GM23338 (cell line): ENCODE results near the gene MFF. TPM values are rescaled to one million over a fixed set of nuclear protein-coding genes. Genes with fewer than 3 reads are reported as not detected.

ENCODE experiments used
- ATAC-seq: fragments of 200-7000 bp; cut with Tn5 transposase; 3 replicates; pipeline ENCODE4 v1.9.1; 2020
- DNase-seq: peaks from one replicate; pipeline ENCODE4 v3.0.0-alpha.2; 2015; ENCODE audit warnings: low spot score
- H2AFZ ChIP-seq: fragments of 200-600 bp; sonication (generic); 2 replicates; pipeline ENCODE4 v1.8.0; 2016; ENCODE audit warnings: antibody characterized with exemption, mild to moderate bottlenecking, moderate library complexity
- H3F3A ChIP-seq: fragments of 200-600 bp; sonication (generic); replicated peaks from 2 replicates; pipeline ENCODE4 v1.8.0; 2017; ENCODE audit warnings: antibody characterized with exemption, mixed run types, low read depth
- H3K27ac ChIP-seq: fragments of 200-600 bp; sonication (generic); 2 replicates; pipeline ENCODE4 v1.6.1; 2016; ENCODE audit warnings: low read depth
- H3K27me3 ChIP-seq: fragments of 200-600 bp; sonication (generic); 2 replicates; pipeline ENCODE4 v1.8.0; 2016; ENCODE audit warnings: mild to moderate bottlenecking, mixed run types, moderate library complexity; ENCODE audit not compliant: insufficient read depth
- H3K36me3 ChIP-seq: fragments of 200-600 bp; sonication (generic); 2 replicates; pipeline ENCODE4 v1.8.0; 2016; ENCODE audit warnings: mild to moderate bottlenecking; ENCODE audit not compliant: insufficient read depth
- H3K4me1 ChIP-seq: fragments of 200-600 bp; sonication (generic); 2 replicates; pipeline ENCODE4 v1.8.0; 2016; ENCODE audit warnings: mild to moderate bottlenecking, moderate library complexity; ENCODE audit not compliant: insufficient read depth
- H3K4me2 ChIP-seq: fragments of 200-600 bp; sonication (generic); 2 replicates; pipeline ENCODE4 v1.7.1; 2017; ENCODE audit warnings: mixed run types
- H3K4me3 ChIP-seq: fragments of 200-600 bp; sonication (generic); 2 replicates; pipeline ENCODE4 v1.6.1; 2016; ENCODE audit warnings: mixed run types
- H3K79me2 ChIP-seq: fragments of 200-600 bp; sonication (generic); replicated peaks from 2 replicates; pipeline ENCODE4 v1.8.0; 2017; ENCODE audit warnings: mild to moderate bottlenecking; ENCODE audit not compliant: insufficient read depth
- H3K9me2 ChIP-seq: fragments of 200-600 bp; sonication (generic); 2 replicates; pipeline ENCODE4 v1.8.0; 2017; ENCODE audit not compliant: insufficient read depth
- H4K20me1 ChIP-seq: fragments of 200-600 bp; sonication (generic); replicated peaks from 2 replicates; pipeline ENCODE4 v1.8.0; 2017; ENCODE audit warnings: mild to moderate bottlenecking; ENCODE audit not compliant: insufficient read depth
- H3K27ac Mint-ChIP-seq: 2 replicates; pipeline ENCODE4 v1.8.0; 2020; ENCODE audit warnings: inconsistent platforms, mild to moderate bottlenecking, moderate library complexity, mixed read lengths
- H3K27me3 Mint-ChIP-seq: 3 replicates; pipeline ENCODE4 v1.8.0; 2022; ENCODE audit warnings: low read depth, mild to moderate bottlenecking, moderate library complexity, mixed read lengths, inconsistent platforms; ENCODE audit not compliant: insufficient read depth, poor library complexity
- H3K36me3 Mint-ChIP-seq: 3 replicates; pipeline ENCODE4 v1.8.0; 2021; ENCODE audit warnings: low read depth, mild to moderate bottlenecking, inconsistent platforms, moderate library complexity, mixed read lengths
- H3K4me1 Mint-ChIP-seq: 3 replicates; pipeline ENCODE4 v1.8.0; 2020; ENCODE audit warnings: mild to moderate bottlenecking, inconsistent platforms, mixed read lengths
- H3K4me3 Mint-ChIP-seq: 3 replicates; pipeline ENCODE4 v1.8.0; 2021; ENCODE audit warnings: moderate library complexity, mild to moderate bottlenecking, inconsistent platforms, mixed read lengths
- H3K9me3 Mint-ChIP-seq: 3 replicates; pipeline ENCODE4 v1.8.0; 2020; ENCODE audit warnings: moderate library complexity, mild to moderate bottlenecking, inconsistent platforms, mixed read lengths
- CREB1 ChIP-seq: fragments of 250-450 bp; sonication (Bioruptor Pico); IDR thresholded peaks from 2 replicates; pipeline ENCODE4 v1.5.0; 2020; ENCODE audit warnings: low read depth, mild to moderate bottlenecking, moderate library complexity
- ETS1 ChIP-seq: IDR thresholded peaks from 2 replicates; pipeline ENCODE4 v1.6.1; 2016; ENCODE audit warnings: antibody characterized with exemption
- EZH2 ChIP-seq: fragments of 200-600 bp; sonication (generic); IDR thresholded peaks from one replicate; pipeline ENCODE4 v1.8.0; 2017; ENCODE audit warnings: antibody characterized with exemption, mild to moderate bottlenecking, low read depth; ENCODE audit not compliant: unreplicated experiment
- NANOG ChIP-seq: IDR thresholded peaks from 2 replicates; pipeline ENCODE4 v1.6.1; 2016; ENCODE audit warnings: antibody characterized with exemption, borderline replicate concordance
- POLR2AphosphoS5 ChIP-seq: IDR thresholded peaks from 2 replicates; pipeline ENCODE4 v1.6.1; 2016; ENCODE audit warnings: antibody characterized with exemption, low read depth
- STAT1 ChIP-seq: IDR thresholded peaks from one replicate; pipeline ENCODE4 v1.6.1; 2016; ENCODE audit warnings: antibody characterized with exemption; ENCODE audit not compliant: unreplicated experiment
- ZNF114 ChIP-seq: fragments of 250-450 bp; sonication (Bioruptor Pico); IDR thresholded peaks from 2 replicates; pipeline ENCODE4 v1.5.0; 2020; ENCODE audit warnings: mild to moderate bottlenecking, moderate library complexity
- ZNF331 ChIP-seq: fragments of 250-450 bp; sonication (Bioruptor Pico); IDR thresholded peaks from 2 replicates; pipeline ENCODE4 v1.5.0; 2020; ENCODE audit warnings: low read depth, mild to moderate bottlenecking, moderate library complexity
- ZNF462 ChIP-seq: fragments of 250-450 bp; sonication (Bioruptor Pico); IDR thresholded peaks from 2 replicates; pipeline ENCODE4 v1.5.0; 2020; ENCODE audit warnings: mild to moderate bottlenecking, moderate library complexity
- polyA plus RNA-seq: library from polyadenylated mRNA; unstranded; fragments of >200 nt; fragmentation: Nextera tagmentation; extraction: Ambion mirVana; gene quantifications from 2 replicates; pipeline ENCODE4 v1.2.1, GENCODE V29; 2016
- total RNA-seq: library from RNA; depleted of rRNA; stranded (reverse); fragments of >200 nt; shearing (Covaris generic); gene quantifications from 2 replicates; pipeline ENCODE4 v1.2.3, GENCODE V29; 2014
- TF ChIP-seq, protein P1 (sequence below), 2 experiments: fragments of 200-600 bp in 1 of 2; sonication (generic) in 1 of 2; conservative IDR thresholded peaks; 2 replicates each; pipeline versions ENCODE4 v1.5.1 to v1.6.1; 2016 to 2017; ENCODE audit warnings: antibody characterized with exemption in 2 of 2, low read depth in 2 of 2, mild to moderate bottlenecking in 2 of 2, moderate library complexity in 1 of 2
- TF ChIP-seq, protein P2 (sequence below): IDR thresholded peaks from one replicate; pipeline ENCODE4 v1.6.1; 2018; ENCODE audit warnings: antibody characterized with exemption; ENCODE audit not compliant: unreplicated experiment

MFF gene
- total and polyA plus RNA-seq, 2 experiments from 2014 or later = 112 to 161 TPM

DNA sequence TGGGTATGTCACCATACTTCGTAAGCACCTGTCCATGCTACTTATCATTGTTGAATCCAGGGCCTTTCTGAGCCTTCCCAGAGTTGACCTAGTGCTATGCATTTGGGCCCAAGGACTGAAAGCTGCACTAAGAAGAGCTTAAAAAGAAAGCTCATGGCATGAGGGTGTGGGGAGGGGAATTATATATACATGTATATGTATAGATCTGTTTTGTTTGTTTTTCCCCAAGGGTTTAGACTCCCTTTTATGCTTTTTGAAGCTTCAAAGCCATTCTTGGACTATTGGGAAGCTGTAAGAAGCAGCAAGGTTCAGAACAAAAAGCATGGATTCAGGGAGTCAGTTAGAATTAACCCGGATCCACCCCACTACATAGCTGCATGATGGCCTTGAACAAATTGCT, 23.3 kb downstream of the MFF start (continued):
- TF ChIP-seq ZNF462 (CRISPR knock-in tag) (no peak), EZH2 (no peak), STAT1 (no peak), NANOG (no peak)

- H3K4me1 Mint-ChIP-seq = peaks cover 7% of the 10 kb centered on the region; the same call in 2 of the 3 replicates
- H3K27ac Mint-ChIP-seq = no peak overlapping the region
- Histone ChIP-seq H3K4me3 (no peak overlapping the region), H3K27me3 (no peaks in the 10 kb centered on the region), H3K79me2 (no peaks in the 10 kb centered on the region), H3K36me3 (0 out of 2 replicates have a peak, but pooled peaks cover 4% of the 10 kb centered on the region), H2AFZ (no peak overlapping the region), H3K4me1 (peaks cover 3% of the 10 kb centered on the region), H3F3A (no peaks in the 10 kb centered on the region), H3K4me2 (no peak overlapping the region), H4K20me1 (no peaks in the 10 kb centered on the region), H3K9me2 (no peaks in the 10 kb centered on the region), H3K27ac (no peak overlapping the region)
- H3K36me3 Mint-ChIP-seq = peaks cover 6% of the 10 kb centered on the region; the same call in 2 of the 3 replicates
- no peaks in the 10 kb centered on the region for H3K27me3 Mint-ChIP-seq
- no peaks in the 10 kb centered on the region for H3K9me3 Mint-ChIP-seq
- DNase-seq (no peak), ATAC-seq (no peak)
- no peak overlapping the region for H3K4me3 Mint-ChIP-seq
- TF ChIP-seq ZNF114 (CRISPR knock-in tag) = no peak
- no peak for TF ChIP-seq POLR2AphosphoS5
- TF ChIP-seq ETS1 = no peak
- TF ChIP-seq, protein P1, sequence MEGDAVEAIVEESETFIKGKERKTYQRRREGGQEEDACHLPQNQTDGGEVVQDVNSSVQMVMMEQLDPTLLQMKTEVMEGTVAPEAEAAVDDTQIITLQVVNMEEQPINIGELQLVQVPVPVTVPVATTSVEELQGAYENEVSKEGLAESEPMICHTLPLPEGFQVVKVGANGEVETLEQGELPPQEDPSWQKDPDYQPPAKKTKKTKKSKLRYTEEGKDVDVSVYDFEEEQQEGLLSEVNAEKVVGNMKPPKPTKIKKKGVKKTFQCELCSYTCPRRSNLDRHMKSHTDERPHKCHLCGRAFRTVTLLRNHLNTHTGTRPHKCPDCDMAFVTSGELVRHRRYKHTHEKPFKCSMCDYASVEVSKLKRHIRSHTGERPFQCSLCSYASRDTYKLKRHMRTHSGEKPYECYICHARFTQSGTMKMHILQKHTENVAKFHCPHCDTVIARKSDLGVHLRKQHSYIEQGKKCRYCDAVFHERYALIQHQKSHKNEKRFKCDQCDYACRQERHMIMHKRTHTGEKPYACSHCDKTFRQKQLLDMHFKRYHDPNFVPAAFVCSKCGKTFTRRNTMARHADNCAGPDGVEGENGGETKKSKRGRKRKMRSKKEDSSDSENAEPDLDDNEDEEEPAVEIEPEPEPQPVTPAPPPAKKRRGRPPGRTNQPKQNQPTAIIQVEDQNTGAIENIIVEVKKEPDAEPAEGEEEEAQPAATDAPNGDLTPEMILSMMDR (conservative IDR thresholded peaks at IDR 0.05; ENCODE audit: low read depth in 2 of 2) = no peak
- TF ChIP-seq ZNF331 (CRISPR knock-in tag) = no peak
- no peak for TF ChIP-seq STAT1
- no peak for TF ChIP-seq NANOG
- no peak for TF ChIP-seq CREB1 (CRISPR knock-in tag)
- TF ChIP-seq EZH2 = no peak
- TF ChIP-seq, protein P2, sequence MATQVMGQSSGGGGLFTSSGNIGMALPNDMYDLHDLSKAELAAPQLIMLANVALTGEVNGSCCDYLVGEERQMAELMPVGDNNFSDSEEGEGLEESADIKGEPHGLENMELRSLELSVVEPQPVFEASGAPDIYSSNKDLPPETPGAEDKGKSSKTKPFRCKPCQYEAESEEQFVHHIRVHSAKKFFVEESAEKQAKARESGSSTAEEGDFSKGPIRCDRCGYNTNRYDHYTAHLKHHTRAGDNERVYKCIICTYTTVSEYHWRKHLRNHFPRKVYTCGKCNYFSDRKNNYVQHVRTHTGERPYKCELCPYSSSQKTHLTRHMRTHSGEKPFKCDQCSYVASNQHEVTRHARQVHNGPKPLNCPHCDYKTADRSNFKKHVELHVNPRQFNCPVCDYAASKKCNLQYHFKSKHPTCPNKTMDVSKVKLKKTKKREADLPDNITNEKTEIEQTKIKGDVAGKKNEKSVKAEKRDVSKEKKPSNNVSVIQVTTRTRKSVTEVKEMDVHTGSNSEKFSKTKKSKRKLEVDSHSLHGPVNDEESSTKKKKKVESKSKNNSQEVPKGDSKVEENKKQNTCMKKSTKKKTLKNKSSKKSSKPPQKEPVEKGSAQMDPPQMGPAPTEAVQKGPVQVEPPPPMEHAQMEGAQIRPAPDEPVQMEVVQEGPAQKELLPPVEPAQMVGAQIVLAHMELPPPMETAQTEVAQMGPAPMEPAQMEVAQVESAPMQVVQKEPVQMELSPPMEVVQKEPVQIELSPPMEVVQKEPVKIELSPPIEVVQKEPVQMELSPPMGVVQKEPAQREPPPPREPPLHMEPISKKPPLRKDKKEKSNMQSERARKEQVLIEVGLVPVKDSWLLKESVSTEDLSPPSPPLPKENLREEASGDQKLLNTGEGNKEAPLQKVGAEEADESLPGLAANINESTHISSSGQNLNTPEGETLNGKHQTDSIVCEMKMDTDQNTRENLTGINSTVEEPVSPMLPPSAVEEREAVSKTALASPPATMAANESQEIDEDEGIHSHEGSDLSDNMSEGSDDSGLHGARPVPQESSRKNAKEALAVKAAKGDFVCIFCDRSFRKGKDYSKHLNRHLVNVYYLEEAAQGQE = no peak
Measured at GRCh38 chr2:227349989-227350612, 25.1 kb downstream of the MFF start.
